Stimulated activated CD4-positive, alpha-beta T cell treated with anti-CD3 and anti-CD28 coated beads, Interleukin-1b, Interleukin-23, amount 100 ng/mL, for 48 hours (primary cell): Measurements from ENCODE around the gene GLIS1.

ENCODE experiments used
- DNase-seq: peaks from one replicate; pipeline ENCODE4 v3.0.0-alpha.2; 2020

Gene GLIS1

DNA sequence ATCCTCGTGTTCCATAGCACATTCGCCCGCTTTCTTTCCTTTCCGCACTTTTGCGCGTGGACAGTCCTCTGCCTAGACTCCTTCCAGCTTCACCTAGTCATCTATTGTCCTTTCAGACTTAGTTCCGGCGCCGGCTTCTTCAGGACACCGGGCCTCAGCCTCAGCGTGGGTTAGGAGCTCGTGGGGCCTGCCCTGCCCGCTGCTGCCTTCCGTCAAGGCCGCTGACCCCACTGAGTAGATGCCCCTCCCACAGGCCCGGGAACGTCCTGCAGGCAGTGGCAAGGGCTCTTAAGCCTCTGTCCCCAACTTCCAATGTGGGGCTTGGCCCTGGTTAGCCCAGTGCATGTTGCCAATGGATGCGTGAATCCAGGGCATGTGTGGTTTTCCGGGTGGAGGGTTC, 268.4 kb downstream of the GLIS1 start:
- DNase-seq: no peak

DNA sequence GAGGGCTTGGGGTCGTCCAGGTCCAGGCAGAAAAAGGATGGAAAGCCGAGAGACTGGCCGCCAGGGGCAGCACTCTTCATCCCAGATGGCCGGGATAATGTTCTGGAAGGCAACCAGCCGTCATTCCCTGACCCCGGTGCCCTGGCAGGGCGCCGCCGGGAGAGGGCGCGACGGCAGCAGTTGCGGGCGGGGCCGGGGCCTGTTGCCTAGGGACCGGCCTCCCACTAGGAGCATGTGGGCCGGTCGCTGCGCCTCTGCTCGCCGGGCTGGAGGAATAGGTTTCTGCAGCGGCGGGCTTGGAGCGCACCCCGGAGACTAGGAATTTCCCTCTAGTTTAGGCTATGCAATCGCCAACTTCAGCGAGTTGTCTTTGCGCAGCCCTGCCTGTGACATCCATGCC, 268.8 kb downstream of the GLIS1 start:
- DNase-seq: no peak

DNA sequence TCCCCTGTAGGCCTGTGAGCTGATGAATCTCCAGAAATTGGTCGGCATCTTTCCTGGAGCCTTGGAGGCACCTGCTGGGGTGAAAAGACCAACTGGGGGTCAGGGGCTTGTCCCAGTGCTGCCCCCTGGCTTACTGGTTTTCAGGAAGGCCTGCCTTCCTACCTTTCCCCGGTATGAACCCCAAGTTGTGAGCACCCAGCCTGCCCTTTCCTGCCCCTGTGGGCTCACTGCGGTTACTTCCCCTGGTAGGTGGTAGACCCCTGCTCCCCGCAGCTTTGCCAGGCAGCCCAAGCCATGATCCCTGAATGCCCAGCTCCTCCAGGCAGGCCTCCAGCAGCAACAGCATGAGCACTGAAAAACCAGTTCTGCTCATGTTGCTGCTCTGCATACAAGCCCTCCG, 269.6 kb downstream of the GLIS1 start:
- no peak for DNase-seq

DNA sequence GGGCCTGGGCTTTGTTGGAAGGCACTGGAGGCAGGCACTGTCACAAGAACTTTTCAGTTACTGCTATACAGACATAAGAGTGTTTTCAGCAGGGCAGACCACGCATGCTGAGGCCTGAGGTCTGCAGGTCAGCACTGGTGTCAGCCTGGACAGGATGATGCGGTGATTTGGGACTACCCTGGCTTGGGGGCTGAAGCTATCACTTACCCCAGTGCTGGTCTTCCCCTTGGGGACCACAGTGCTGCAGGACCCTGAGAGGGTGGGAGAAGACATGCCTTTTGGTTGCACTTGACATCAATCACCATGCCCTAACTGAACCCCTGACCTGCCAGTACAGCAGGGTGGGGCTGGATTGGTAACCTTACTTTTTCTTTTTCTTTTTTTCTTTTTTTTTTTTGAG, 270.6 kb downstream of the GLIS1 start:
- no peak for DNase-seq

- DNase-seq: no peak
These were observed 271.6 kb downstream of the GLIS1 start for GRCh38 chr1:53467391-53467790.

GRCh38 chr1:53465023-53465957, 273.7 kb downstream of the GLIS1 start:
- no peak for DNase-seq

DNA sequence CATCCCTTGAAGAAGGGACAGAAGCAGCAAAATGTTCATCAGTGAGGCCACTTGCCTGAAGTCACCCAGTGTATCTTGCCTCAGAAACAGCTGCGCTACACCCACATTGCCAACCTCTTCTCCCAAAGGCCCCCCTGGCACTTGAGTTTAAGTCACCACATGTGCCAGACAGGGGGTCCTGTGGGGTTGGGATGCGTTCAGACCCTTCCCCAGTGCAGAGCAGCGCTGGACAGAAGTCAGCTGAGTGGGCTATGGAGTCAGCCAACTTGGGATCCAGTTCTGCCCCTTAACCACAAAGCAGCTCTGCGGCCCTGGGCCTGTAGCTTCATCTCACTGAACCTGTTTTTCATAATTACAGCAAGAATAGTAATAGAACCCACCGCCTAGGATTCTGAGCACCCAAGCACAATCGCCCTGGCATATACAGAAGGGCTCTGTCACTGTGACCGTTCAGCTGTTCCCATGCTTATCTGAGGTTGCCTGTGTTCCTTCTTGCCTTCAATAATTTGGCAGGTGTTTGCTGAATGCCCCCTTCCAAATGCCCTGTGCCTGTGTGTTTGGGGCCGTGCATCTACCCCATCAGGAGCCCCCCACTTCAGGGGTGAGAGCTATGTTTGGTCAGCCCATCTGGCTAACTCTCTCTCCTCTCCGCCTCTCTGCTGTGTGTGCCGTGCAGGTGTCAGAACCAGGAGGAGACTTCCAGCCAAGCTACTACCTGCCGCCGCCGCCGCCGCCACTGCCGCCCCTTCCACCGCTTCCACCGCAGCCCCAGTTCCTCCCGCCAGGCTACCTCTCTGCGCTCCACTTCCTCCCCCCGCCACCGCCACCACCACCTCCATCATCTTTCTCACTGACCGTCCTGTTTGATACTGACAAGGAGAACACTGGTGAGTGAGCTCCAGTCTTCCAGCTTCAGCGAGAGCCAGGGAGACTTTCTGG, 274.7 kb downstream of the GLIS1 start:
- no peak for DNase-seq

- DNase-seq: no peak
These were observed 276.0 kb downstream of the GLIS1 start for GRCh38 chr1:53462769-53463501.

- DNase-seq: no peak
These were observed 276.8 kb downstream of the GLIS1 start for GRCh38 chr1:53462193-53462592.

GRCh38 chr1:53461323-53462044, 277.5 kb downstream of the GLIS1 start:
- no peak for DNase-seq

DNA sequence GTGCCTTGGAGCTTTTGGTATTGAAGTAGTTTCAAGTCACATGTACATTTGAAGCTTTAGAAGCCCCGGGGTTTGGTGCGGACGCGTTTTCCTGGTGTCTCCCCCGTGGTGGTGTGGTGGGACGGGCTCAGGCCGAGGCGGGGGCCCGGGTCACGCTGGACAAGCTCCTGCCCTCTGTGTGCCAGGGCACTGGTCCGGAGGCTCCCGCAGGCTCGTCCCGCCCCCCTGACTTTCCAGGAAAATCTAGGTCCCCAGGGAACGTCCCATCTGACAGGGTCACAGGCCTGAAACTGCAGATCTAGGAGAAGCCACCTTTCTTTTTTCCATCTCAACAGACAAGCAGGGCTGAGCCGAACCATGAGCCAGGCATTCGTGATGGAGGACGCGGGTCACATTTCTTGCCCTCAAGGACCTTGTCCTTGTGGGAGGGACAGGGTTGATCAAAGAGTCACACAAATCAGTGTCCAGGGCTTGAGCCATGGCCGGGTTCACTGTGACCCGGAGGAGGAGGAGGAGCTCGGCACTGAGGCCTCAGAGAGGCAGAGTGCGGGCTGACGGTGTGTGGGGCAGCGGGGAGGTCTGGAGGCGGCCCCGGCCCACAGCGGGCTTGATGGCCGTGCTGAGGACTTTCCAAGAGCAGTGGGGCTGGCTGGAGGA, 278.2 kb downstream of the GLIS1 start:
- no peak for DNase-seq

- DNase-seq: no peak
These were observed 278.7 kb downstream of the GLIS1 start for GRCh38 chr1:53460211-53460634.

GRCh38 chr1:53459321-53460175, 279.4 kb downstream of the GLIS1 start, which contains the start of gene DMRTB1:
Gene DMRTB1, plus strand, starts transcription at chr1:53459399. Its CDS starts 55 bp downstream, at chr1:53459454.
- DNase-seq: no peak

DNA sequence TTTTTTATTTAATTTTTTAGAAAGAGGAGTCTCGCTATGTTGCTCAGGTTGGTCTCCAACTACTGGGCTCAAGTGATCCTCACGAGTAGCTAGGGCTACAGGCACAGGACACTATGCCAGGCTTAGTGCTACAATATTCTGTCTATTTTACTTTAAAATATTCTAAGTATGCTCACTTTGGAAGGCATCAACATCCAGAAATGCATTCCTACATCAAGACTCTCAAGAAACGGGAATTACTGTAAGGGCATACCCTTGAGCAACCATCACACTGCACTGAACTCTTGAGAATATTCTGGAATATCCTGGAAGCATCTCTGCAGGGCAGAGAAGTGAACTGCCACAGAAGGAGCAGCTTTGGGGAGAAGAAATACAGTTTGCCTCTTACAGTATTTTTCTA, 280.3 kb downstream of the GLIS1 start:
- DNase-seq: no peak
